Right atrium auricular region (tissue), 2 donors: ENCODE results near the gene ST3GAL4. TPM values are rescaled to one million over a fixed set of nuclear protein-coding genes. Genes with fewer than 3 reads are reported as not detected.

Experiments used
- DNase-seq: peaks from one replicate; pipeline ENCODE4 v3.0.0-alpha.2; 2019; ENCODE audit warnings: low spot score
- H3K27ac ChIP-seq, 2 donors: fragments of 200-600 bp; sonication (generic); 1 replicate in 1 of 2; 2 replicates in 1 of 2; pipeline ENCODE4 v1.5.1; 2016 to 2019
- H3K27me3 ChIP-seq, 2 donors: fragments of 200-600 bp; sonication (generic); one replicate each; pipeline versions ENCODE4 v1.5.1 to v1.6.0; 2017 to 2019
- H3K36me3 ChIP-seq: fragments of 200-600 bp; sonication (generic); one replicate; pipeline ENCODE4 v1.5.1; 2016
- H3K4me1 ChIP-seq, 2 donors: fragments of 200-600 bp; sonication (generic); one replicate each; pipeline versions ENCODE4 v1.5.1 to v1.6.0; 2017 to 2019
- H3K4me3 ChIP-seq, 2 donors: fragments of 200-600 bp; sonication (generic); 1 replicate in 1 of 2; 2 replicates in 1 of 2; pipeline ENCODE4 v1.5.1; 2017 to 2019; ENCODE audit warnings: mild to moderate bottlenecking in 1 of 2, moderate library complexity in 1 of 2
- H3K9me3 ChIP-seq, 2 donors: fragments of 200-600 bp; sonication (generic); one replicate each; pipeline ENCODE4 v1.5.1; 2019
- total RNA-seq, 2 donors: library from RNA; depleted of rRNA; stranded (reverse); fragments of >200 nt; gene quantifications; one replicate each; pipeline ENCODE4 v1.1.0, GENCODE V29; 2016
- TF ChIP-seq, protein P1 (sequence below), 2 donors: fragments of 200-600 bp; sonication (generic); IDR thresholded peaks; one replicate each; pipeline ENCODE4 v1.5.1; 2019; ENCODE audit warnings: antibody characterized with exemption in 2 of 2

ST3GAL4 gene
- total RNA-seq, 2 donors from 2014 or later = 67.5 to 103 TPM

GRCh38 chr11:126355926-126356897 is 726 bp downstream of the ST3GAL4 start:
- Histone ChIP-seq H3K27me3 (no peaks in the 10 kb centered on the region), H3K27ac (peak overlapping the region; percentile 85 to 92), H3K4me3 (peak overlapping the region; percentile 58 to 80), H3K4me1 (peaks cover 0 to 93% of the 10 kb centered on the region in 2 donors), H3K9me3 (no peaks in the 10 kb centered on the region), H3K36me3 (no peaks in the 10 kb centered on the region)
- DNase-seq = no peak
- TF ChIP-seq, protein P1, sequence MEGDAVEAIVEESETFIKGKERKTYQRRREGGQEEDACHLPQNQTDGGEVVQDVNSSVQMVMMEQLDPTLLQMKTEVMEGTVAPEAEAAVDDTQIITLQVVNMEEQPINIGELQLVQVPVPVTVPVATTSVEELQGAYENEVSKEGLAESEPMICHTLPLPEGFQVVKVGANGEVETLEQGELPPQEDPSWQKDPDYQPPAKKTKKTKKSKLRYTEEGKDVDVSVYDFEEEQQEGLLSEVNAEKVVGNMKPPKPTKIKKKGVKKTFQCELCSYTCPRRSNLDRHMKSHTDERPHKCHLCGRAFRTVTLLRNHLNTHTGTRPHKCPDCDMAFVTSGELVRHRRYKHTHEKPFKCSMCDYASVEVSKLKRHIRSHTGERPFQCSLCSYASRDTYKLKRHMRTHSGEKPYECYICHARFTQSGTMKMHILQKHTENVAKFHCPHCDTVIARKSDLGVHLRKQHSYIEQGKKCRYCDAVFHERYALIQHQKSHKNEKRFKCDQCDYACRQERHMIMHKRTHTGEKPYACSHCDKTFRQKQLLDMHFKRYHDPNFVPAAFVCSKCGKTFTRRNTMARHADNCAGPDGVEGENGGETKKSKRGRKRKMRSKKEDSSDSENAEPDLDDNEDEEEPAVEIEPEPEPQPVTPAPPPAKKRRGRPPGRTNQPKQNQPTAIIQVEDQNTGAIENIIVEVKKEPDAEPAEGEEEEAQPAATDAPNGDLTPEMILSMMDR (IDR thresholded peaks at IDR 0.05) = no peak

- Histone ChIP-seq H3K27me3 (no peaks in the 10 kb centered on the region), H3K9me3 (no peaks in the 10 kb centered on the region), H3K36me3 (no peaks in the 10 kb centered on the region), H3K4me1 (peaks cover 0 to 91% of the 10 kb centered on the region in 2 donors), H3K4me3 (peak overlapping the region; percentile 58 to 80), H3K27ac (peak overlapping the region; percentile 85 to 92)
- TF ChIP-seq, protein P1 (IDR thresholded peaks at IDR 0.05) = no peak
- DNase-seq = no peak
Measured at GRCh38 chr11:126357055-126357962, 1.8 kb downstream of the ST3GAL4 start.

DNA sequence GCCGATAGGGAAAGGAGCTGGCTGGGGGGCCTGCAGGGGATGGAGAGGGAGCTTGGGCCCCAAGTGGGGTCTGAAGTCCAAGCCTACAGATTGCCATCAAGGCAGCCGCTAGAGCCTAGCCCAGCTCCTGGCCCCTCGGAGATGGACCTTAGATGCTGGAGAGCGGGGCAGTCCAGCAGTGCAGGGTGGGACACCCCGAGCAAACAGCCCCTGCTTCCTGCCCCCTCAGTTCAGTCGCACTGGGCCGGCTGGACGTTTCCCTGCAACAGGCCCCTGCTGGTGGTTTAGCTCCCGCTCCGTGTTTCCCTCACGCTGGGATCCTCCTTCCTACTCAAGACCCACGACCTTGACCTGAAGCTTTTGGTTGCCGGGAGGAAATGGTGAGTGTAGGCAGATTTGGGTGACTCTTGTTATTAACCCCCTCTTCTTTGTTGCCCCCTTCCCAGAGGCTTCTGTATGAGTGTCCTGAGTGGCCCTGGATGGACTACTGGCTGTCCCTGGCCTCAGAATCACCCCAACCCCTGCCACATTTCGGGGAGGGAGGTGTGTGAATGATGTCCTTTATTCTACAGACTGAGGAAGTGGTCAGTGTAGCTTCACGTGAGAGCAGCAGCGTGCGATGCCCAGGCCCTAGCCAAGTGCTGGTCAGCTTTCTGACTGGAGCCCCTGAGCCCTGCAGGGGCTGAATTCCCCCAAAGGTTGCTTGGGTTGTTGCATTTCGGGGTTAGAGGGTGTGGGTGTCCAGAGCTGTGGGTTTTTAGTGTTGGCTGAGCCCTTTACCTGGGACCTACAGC is 2.7 kb downstream of the ST3GAL4 start:
- TF ChIP-seq, protein P1 (IDR thresholded peaks at IDR 0.05) = no peak
- Histone ChIP-seq H3K36me3 (no peaks in the 10 kb centered on the region), H3K27me3 (no peaks in the 10 kb centered on the region), H3K4me3 (peak overlapping the region; percentile 58 to 80), H3K9me3 (no peaks in the 10 kb centered on the region), H3K4me1 (peaks cover 0 to 91% of the 10 kb centered on the region in 2 donors), H3K27ac (peak overlapping the region; percentile 85 to 92)
- DNase-seq = no peak

DNA sequence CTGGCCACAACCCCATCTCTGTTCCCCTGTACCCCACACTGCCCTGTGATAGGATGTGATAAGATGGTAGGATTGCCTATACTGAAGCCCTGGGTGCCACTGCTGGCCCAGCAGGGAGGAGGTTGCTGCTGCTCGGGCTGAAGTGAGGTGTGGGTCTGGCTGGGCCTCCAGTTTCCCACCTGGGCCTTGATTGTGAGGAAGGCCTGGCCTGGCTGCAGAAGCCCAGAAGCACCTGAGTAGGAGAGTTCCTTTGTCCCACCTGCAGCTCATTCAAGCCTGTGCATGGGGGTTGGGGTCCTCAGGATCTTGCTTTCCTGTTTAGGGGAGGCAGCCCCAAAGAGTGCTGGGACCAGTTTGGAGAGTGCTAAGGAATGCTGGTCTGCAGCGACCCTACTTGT is 3.3 kb downstream of the ST3GAL4 start:
- Histone ChIP-seq H3K4me1 (peaks cover 0 to 91% of the 10 kb centered on the region in 2 donors), H3K27ac (peak overlapping the region; percentile 85 to 92), H3K36me3 (no peaks in the 10 kb centered on the region), H3K9me3 (no peaks in the 10 kb centered on the region), H3K4me3 (peak overlapping the region in 1 of 2 donors; percentile 80), H3K27me3 (no peaks in the 10 kb centered on the region)
- no peak for DNase-seq
- TF ChIP-seq, protein P1 (IDR thresholded peaks at IDR 0.05) = no peak

DNA sequence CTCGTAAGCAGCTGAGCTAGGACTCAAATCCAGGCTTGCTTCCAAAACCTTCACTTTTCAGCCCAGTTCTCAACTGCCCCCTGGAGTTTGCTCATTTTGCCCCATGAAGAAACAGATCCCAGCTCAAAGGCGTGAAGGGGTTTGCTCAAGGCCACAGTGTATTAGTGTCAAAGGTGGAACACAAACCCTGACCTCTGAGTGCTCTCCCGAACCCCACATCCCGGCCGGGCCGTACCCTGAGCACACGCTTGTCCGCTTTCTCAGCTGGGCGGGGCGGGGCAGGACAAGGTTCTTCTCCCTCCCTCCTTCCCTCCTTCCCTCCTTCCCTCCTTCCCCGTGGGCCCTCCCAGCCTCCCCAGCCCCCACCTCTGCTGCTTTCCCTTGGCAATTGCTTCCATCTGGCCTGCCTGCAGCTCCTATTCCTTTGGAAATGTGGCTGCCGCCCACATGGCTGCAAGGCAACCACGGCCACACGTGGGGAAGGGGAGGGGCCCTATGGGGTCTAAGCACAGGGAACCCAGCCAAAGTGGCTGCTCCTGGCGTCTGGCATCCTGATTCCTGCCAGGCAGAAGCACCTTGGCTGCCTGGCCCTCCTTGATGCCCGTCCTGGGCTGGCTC is 4.1 kb downstream of the ST3GAL4 start:
- DNase-seq = peak; percentile 76
- Histone ChIP-seq H3K4me3 (peak overlapping the region in 1 of 2 donors; percentile 7), H3K9me3 (no peaks in the 10 kb centered on the region), H3K36me3 (no peaks in the 10 kb centered on the region), H3K4me1 (peaks cover 0 to 86% of the 10 kb centered on the region in 2 donors), H3K27me3 (no peaks in the 10 kb centered on the region), H3K27ac (peak overlapping the region; percentile 85 to 92)
- TF ChIP-seq, protein P1 (IDR thresholded peaks at IDR 0.05) = no peak
